Astrocyte of the spinal cord (primary cell): ENCODE measurements around the gene POGK.

Experiments used
- DNase-seq: peaks from one replicate; pipeline ENCODE4 v3.0.0; 2011; ENCODE audit warnings: low read depth, low spot score
- H3K4me3 ChIP-seq: 2 replicates; pipeline ENCODE4 v1.5.1; 2011; ENCODE audit warnings: low read depth, mild to moderate bottlenecking, low read length, moderate library complexity
- CTCF ChIP-seq: IDR thresholded peaks from 2 replicates; pipeline ENCODE4 v1.5.1; 2012; ENCODE audit warnings: low read depth, mild to moderate bottlenecking, low read length, inconsistent platforms
- in situ Hi-C: cut with HindIII; loops from 2 replicates; pipeline ENCODE4 v1.10.0; 2017; ENCODE audit warnings: low sequenced_read_pairs

The POGK gene

GRCh38 chr1:166843322-166843721 is 4.0 kb downstream of the POGK start:
- DNase-seq, result no peak
- no peak for TF ChIP-seq CTCF
- no peak overlapping the region for H3K4me3 ChIP-seq
- in situ Hi-C loops, result no loop called here

- in situ Hi-C loops, result no loop called here
- no peak overlapping the region for H3K4me3 ChIP-seq
- no peak for DNase-seq
Measured at GRCh38 chr1:166843769-166844596, 4.7 kb downstream of the POGK start.

GRCh38 chr1:166844791-166845190 is 5.5 kb downstream of the POGK start:
- no peak for TF ChIP-seq CTCF
- DNase-seq, result no peak
- no peak overlapping the region for H3K4me3 ChIP-seq
- in situ Hi-C loops, result no loop called here

More at GRCh38 chr1:166843769-166844596, 4.7 kb downstream of the POGK start:
- TF ChIP-seq CTCF, result no peak

GRCh38 chr1:166848193-166848592 is 8.9 kb downstream of the POGK start:
- no peak overlapping the region for H3K4me3 ChIP-seq
- no peak for TF ChIP-seq CTCF
- no peak for DNase-seq
- in situ Hi-C loops, result no loop called here

- in situ Hi-C loops, result no loop called here
Measured at GRCh38 chr1:166849135-166849534, 9.9 kb downstream of the POGK start.

GRCh38 chr1:166852918-166853317 is 13.6 kb downstream of the POGK start:
- in situ Hi-C loops, result no loop called here
- H3K4me3 ChIP-seq, result no peak overlapping the region
- no peak for TF ChIP-seq CTCF
- DNase-seq, result no peak

More at GRCh38 chr1:166849135-166849534, 9.9 kb downstream of the POGK start:
- no peak overlapping the region for H3K4me3 ChIP-seq
- DNase-seq, result no peak
- TF ChIP-seq CTCF, result no peak
